Urinary bladder (tissue), 4 donors: Measurements from ENCODE around the gene CLPTM1. TPM values are rescaled to one million over a fixed set of nuclear protein-coding genes. Genes with fewer than 3 reads are reported as not detected.
A peak's percentile ranks its signal among the peaks of the same experiment; 100 is the strongest.

ENCODE experiments used
- DNase-seq: peaks from one replicate; pipeline ENCODE4 v3.0.0-alpha.2; 2015; ENCODE audit errors: extremely low spot score
- H3K27ac ChIP-seq: one replicate; pipeline ENCODE4 v1.5.1; 2013; ENCODE audit warnings: low read depth, mild to moderate bottlenecking, moderate library complexity
- H3K36me3 ChIP-seq: one replicate; pipeline ENCODE4 v1.6.1; 2013; ENCODE audit warnings: mild to moderate bottlenecking, moderate library complexity; ENCODE audit not compliant: insufficient read depth
- H3K4me1 ChIP-seq: one replicate; pipeline ENCODE4 v1.6.1; 2013; ENCODE audit warnings: mild to moderate bottlenecking, moderate library complexity; ENCODE audit not compliant: insufficient read depth
- H3K4me3 ChIP-seq: one replicate; pipeline ENCODE4 v1.5.1; 2013; ENCODE audit warnings: low read depth, low read length
- WGBS: extraction: QIAGEN DNeasy Blood & Tissue Kit; methylation state at CpG from one replicate; pipeline ENCODE4 v1.1.7; 2013; 5-methylcytosine and 5-hydroxymethylcytosine counted together
- polyA plus RNA-seq: library from polyadenylated mRNA; stranded (reverse); fragments of 200-250 nt; gene quantifications from one replicate; pipeline ENCODE4 v1.2.3, GENCODE V29; 2013
- total RNA-seq: library from RNA; depleted of rRNA; stranded (reverse); fragments of >200 nt; gene quantifications from one replicate; pipeline ENCODE4 v1.2.3, GENCODE V29; 2014
- donor health status: healthy with polysubstance abuse.
- donor health status: healthy.

The CLPTM1 gene
- total and polyA plus RNA-seq, 2 donors: 27.3 to 104 TPM

DNA sequence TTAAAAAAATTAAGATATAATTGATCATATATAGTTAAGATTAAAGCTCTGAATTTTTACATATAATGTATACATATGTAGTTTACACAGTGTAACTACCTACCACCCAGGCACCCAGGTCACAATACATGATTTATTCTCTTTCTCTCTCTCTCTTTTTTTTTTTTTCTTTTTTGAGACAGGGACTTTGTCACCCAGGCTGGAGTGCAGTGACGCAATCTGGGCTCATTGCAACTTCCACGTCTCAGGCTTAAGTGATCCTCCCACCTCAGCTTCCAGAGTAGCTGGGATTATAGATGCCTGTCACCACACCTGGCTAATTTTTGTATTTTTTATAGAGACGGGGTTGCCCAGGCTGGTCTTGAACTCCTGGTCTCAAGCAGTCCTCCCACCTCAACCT, 64.9 kb downstream of the CLPTM1 start:
- WGBS: 85% methylated on average over 3 of the region's 3 CpGs
- no peak overlapping the region for H3K4me3 ChIP-seq
- H3K27ac ChIP-seq: no peak overlapping the region
- no peaks in the 10 kb centered on the region for H3K4me1 ChIP-seq
- DNase-seq: no peak
- H3K36me3 ChIP-seq: no peaks in the 10 kb centered on the region

DNA sequence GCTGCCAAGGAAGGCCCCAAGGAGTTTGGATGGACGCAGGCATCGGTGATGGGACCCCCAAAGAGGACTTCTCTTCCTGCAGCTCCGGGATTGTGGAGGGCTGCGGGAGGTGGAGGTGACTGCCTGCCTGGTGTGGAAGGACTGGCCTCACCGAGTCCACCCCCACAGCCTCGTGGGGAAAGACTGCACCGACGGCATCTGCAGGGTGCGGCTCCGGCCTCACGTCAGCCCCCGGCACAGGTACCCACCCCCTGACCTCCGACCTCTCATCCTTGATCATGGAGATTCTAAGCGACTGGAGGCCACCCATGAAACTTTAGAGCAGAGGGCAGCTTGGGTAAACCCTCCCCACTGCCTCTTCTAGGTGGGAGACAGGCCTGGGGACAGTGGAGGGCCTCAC, 66.8 kb downstream of the CLPTM1 start:
- Histone ChIP-seq H3K36me3 (no peaks in the 10 kb centered on the region), H3K27ac (no peak overlapping the region), H3K4me1 (no peaks in the 10 kb centered on the region), H3K4me3 (no peak overlapping the region)
- DNase-seq: no peak
- 81% methylated on average over 14 of the region's 14 CpGs for WGBS

DNA sequence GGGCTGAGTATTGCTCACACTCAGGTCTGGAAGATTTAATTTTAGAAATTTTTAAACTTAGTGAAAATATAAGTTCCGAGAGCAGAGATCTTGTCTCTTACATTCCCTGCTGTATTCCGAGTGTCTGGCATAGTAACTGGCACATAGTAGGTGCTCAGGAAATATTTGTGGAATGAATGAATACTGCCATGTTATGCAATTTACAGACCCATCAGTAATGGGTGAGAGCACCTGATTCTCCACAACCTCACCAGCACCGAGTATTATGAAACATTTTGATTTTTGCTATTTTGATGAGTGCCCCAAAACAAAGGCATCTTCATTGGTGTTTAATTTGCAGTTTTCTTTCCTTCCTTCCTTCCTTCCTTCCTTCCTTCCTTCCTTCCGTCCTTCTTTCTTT, 67.9 kb downstream of the CLPTM1 start:
- no peak for DNase-seq
- no peak overlapping the region for H3K27ac ChIP-seq
- no peaks in the 10 kb centered on the region for H3K4me1 ChIP-seq
- no peak overlapping the region for H3K4me3 ChIP-seq
- H3K36me3 ChIP-seq: no peaks in the 10 kb centered on the region
- WGBS: 94% methylated on average over 4 of the region's 4 CpGs

DNA sequence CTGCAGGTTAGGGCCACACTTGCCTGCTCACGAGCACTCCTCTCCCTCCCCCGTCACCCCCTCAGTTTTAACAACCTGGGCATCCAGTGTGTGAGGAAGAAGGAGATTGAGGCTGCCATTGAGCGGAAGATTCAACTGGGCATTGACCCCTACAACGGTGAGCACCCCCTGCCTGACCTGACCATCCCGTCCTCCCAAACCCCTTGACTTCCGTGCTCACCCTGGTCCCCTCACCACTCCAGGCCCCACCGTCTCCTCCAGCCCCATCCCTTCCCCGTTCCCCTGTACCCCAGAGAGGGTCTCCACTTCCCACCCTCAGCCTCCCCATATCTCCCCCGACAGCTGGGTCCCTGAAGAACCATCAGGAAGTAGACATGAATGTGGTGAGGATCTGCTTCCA, 70.1 kb downstream of the CLPTM1 start:
- no peak for DNase-seq
- Histone ChIP-seq H3K4me1 (no peaks in the 10 kb centered on the region), H3K36me3 (no peaks in the 10 kb centered on the region), H3K27ac (no peak overlapping the region), H3K4me3 (no peak overlapping the region)
- WGBS: 91% methylated on average over 9 of the region's 9 CpGs

DNA sequence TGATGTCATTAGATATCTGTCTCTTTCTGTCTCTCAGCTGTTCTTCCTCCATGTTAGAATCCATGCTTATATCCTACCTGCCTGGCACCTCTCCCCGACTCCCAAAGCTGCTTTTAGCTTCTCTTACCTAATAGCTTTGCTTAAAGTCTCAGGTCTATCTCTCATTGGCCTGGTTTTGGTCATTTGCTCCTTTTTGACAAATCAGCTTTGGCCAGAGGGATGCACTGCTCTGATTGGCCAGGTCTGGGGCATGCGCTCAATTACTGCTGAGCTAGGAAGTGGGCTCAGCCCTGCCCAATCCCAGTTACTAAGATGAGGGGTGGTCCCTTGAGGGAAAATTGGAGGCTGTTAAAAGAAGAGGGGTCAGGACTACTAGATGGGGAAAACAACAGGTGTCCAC, 72.2 kb downstream of the CLPTM1 start:
- no peak for DNase-seq
- WGBS: 95% methylated on average over 2 of the region's 2 CpGs
- H3K4me3 ChIP-seq: no peak overlapping the region
- no peaks in the 10 kb centered on the region for H3K4me1 ChIP-seq
- H3K36me3 ChIP-seq: no peaks in the 10 kb centered on the region
- H3K27ac ChIP-seq: no peak overlapping the region

DNA sequence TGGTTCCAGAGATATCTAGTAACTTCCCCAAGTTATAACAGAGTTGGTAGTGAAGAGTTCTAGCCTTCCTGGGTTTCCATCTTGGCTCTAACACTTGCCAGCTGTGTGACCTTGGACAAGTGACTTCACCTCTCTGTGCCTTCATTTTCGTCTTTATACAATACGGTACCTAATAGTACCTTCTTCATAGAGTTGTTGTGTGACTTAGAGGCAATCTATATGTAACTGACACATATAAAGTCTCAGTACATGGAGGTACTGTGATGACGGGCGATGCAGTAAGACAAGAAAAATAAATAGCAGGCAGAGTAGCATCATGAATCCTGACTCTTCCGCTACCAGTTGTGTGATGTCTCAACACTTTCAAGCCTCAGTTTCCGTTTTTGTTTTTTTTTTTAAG, 75.6 kb downstream of the CLPTM1 start:
- Histone ChIP-seq H3K4me3 (no peak overlapping the region), H3K27ac (no peak overlapping the region), H3K36me3 (no peaks in the 10 kb centered on the region), H3K4me1 (no peaks in the 10 kb centered on the region)
- DNase-seq: no peak
- WGBS: 95% methylated on average over 6 of the region's 6 CpGs

DNA sequence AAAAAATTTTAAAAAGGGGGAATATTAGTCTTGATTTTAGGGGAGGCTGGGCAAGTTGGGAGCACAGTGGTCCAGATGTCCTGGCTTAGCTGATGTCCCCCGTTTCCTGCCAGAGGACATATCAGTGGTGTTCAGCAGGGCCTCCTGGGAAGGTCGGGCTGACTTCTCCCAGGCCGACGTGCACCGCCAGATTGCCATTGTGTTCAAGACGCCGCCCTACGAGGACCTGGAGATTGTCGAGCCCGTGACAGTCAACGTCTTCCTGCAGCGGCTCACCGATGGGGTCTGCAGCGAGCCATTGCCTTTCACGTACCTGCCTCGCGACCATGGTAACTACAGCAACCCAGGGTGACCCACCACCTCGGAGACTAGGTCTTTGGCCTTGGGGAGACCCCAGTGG, 77.2 kb downstream of the CLPTM1 start:
- no peaks in the 10 kb centered on the region for H3K4me1 ChIP-seq
- WGBS: 84% methylated on average over 18 of the region's 18 CpGs
- no peaks in the 10 kb centered on the region for H3K36me3 ChIP-seq
- no peak overlapping the region for H3K4me3 ChIP-seq
- H3K27ac ChIP-seq: no peak overlapping the region
- DNase-seq: no peak

DNA sequence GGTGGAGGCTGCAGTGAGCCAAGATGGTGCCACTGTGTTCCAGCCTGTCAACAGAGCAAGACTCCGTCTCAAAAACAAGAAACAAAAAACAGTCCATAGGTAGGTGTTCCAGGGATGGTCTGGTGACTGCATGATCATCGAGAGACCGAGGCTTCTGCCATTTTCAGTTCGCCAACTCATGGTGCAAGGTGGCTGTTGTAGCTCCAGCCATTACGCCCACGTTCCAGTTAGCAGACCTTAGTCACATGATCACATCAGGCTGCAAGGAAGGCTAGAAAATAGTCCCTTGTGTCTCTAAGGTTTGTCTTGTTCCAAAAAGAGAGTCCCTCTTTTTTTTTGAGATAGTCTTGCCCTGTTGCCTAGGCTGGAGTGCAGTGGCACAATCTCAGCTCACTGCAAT, 80.6 kb downstream of the CLPTM1 start:
- H3K36me3 ChIP-seq: no peaks in the 10 kb centered on the region
- no peak overlapping the region for H3K4me3 ChIP-seq
- 98% methylated on average over 6 of the region's 6 CpGs for WGBS
- no peak for DNase-seq
- H3K4me1 ChIP-seq: no peaks in the 10 kb centered on the region
- no peak overlapping the region for H3K27ac ChIP-seq

DNA sequence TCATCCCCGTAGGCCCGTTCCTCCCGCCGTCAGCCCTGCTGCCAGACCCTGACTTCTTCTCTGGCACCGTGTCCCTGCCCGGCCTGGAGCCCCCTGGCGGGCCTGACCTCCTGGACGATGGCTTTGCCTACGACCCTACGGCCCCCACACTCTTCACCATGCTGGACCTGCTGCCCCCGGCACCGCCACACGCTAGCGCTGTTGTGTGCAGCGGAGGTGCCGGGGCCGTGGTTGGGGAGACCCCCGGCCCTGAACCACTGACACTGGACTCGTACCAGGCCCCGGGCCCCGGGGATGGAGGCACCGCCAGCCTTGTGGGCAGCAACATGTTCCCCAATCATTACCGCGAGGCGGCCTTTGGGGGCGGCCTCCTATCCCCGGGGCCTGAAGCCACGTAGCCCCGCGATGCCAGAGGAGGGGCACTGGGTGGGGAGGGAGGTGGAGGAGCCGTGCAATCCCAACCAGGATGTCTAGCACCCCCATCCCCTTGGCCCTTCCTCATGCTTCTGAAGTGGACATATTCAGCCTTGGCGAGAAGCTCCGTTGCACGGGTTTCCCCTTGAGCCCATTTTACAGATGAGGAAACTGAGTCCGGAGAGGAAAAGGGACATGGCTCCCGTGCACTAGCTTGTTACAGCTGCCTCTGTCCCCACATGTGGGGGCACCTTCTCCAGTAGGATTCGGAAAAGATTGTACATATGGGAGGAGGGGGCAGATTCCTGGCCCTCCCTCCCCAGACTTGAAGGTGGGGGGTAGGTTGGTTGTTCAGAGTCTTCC, 82.4 kb downstream of the CLPTM1 start:
- Histone ChIP-seq H3K4me3 (no peak overlapping the region), H3K36me3 (no peaks in the 10 kb centered on the region), H3K4me1 (no peaks in the 10 kb centered on the region), H3K27ac (no peak overlapping the region)
- WGBS: 90% methylated on average over 37 of the region's 37 CpGs
- no peak for DNase-seq

DNA sequence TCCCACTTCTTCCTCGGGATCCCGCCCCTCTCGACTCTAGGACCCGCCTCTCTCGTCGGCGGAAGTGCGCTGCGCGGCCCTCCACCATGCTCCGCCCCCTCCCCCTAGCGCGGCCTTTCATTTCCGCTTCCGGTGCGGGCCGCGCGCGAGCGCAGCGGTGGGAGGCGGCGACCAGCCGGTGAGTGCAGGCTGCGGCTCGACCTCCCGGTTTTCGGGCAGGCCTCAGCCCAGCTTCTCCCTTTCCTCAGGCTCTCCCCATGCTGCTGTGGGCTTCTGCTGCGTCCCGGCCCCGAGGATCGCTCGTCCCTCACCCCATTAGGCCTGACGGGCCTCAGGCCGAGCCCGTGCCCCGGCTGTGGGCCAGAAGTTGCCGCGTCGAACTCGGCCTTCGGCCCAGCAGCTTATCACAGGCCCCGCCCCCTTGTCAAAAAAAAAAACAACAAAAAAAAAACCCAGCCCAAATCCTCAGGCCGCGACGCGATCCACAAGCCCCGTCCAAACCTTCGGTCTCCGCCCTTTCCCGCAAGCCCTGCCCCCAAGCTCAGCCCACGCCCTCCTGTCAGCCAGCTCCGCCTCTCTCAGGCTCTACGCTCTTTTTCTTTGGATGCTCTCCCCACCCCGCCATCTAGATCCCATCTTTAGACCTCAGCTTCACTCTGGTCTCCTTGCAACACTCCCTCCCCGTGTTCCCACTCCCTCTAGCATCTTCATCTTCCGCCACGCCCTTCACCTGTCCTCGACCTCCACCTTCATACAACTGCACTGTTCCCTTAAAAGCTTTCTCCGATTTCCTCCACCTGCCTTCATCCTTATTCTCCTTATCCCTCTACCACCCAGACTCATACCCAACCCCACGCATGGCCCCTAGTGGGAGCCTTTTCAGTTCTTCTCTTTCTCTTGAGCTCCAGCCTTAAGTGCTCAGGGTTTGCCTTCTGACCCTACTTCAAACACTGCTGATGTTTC, 84.0 kb downstream of the CLPTM1 start, which contains the start of gene CLASRP:
Gene CLASRP (plus strand): TSS at position 115 of the 963 bp plus-strand sequence. CDS start 1,168 bp downstream, outside the sequence.
- H3K27ac ChIP-seq: peak within 1 kb of the TSS; percentile 93
- no peaks in the 10 kb centered on the region for H3K36me3 ChIP-seq
- H3K4me1 ChIP-seq: no peaks in the 10 kb centered on the region
- 3% methylated on average over 62 of the region's 62 CpGs for WGBS
- peak; percentile 76 for DNase-seq
- H3K4me3 ChIP-seq: peak within 1 kb of the TSS; percentile 87

DNA sequence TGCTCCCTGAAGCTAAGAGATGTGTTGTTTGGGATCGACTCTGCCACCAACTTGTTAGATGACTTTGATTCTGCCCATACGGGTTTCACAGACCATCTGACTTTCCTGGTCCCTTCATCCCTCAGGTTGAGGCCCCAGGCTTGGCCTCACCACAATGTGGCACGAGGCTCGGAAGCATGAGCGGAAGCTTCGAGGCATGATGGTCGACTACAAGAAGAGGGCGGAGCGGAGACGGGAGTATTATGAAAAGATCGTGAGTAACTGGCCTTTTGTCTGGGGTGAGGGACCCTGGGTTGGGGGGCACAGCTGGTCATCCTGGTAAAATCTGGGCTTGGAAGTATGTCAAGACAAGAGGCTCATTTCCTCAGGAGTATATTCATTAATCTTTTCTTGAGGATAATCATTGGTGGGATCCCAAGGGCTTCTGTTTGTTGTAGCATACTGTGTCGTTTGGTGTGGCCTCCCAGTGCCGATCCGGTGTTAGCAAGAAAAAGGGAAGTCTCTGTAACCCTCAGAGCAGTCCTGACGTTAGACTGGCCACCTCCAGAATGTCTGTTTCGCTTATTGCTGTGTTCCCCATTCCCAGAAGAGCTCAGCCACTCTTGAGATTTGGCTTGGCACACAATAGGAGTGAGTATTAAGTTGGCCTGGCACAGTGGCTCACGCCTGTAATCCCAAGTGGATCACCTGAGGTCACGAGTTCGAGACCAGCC, 85.0 kb downstream of the CLPTM1 start:
- Histone ChIP-seq H3K27ac (no peak overlapping the region), H3K36me3 (no peaks in the 10 kb centered on the region), H3K4me3 (no peak overlapping the region), H3K4me1 (no peaks in the 10 kb centered on the region)
- no peak for DNase-seq
- WGBS: 82% methylated on average over 19 of the region's 19 CpGs

DNA sequence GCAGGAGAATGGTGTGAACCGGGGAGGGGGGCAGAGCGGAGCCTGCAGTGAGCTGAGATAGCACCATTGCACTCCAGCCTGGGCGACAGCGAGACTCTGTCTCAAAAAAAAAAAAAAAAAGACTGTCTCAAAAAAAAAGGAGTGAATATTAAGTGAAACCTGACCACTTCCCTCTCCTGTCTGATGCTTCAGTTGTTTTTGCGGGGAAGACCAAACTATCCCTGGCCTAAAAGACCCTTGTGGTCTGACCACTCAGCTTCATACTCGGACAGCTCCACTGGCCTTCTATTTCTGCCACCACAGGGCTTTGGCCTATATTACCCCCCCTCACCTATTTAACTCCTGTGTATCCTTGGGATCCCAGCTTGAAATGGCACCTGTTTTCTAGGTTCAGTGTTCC, 85.9 kb downstream of the CLPTM1 start:
- peaks cover 2% of the 10 kb centered on the region for H3K36me3 ChIP-seq
- no peak overlapping the region for H3K27ac ChIP-seq

More for the DNA sequence above, 85.9 kb downstream of the CLPTM1 start:
- DNase-seq: no peak
- Histone ChIP-seq H3K4me1 (no peaks in the 10 kb centered on the region), H3K4me3 (no peak overlapping the region)
- WGBS: 87% methylated on average over 6 of the region's 6 CpGs
